HG03457 (cell line): ENCODE results near the gene PPA1.
"Not testable (repeated sequence)": the region's sequence is repeated elsewhere in the genome, so short reads cannot be mapped to it uniquely, and the experiment has no call there.

ENCODE experiments used
- ATAC-seq: cut with Tn5 transposase; IDR thresholded peaks from one replicate; pipeline ENCODE4 v1.9.1; 2021; ENCODE audit warnings: moderate number of reproducible peaks; ENCODE audit not compliant: unreplicated experiment

The PPA1 gene

GRCh38 chr10:70222340-70222794 is 10.9 kb downstream of the PPA1 start:
- ATAC-seq = no peak

- ATAC-seq = no peak
Observed at GRCh38 chr10:70221030-70221429, 12.2 kb downstream of the PPA1 start.

GRCh38 chr10:70212879-70213278 is 20.4 kb downstream of the PPA1 start:
- no peak for ATAC-seq

GRCh38 chr10:70212277-70212676 is 21.0 kb downstream of the PPA1 start:
- no peak for ATAC-seq

GRCh38 chr10:70206762-70207161 is 26.5 kb downstream of the PPA1 start:
- ATAC-seq = no peak

GRCh38 chr10:70201105-70201504 is 32.1 kb downstream of the PPA1 start:
- ATAC-seq = no peak

GRCh38 chr10:70198696-70199466 is 34.3 kb downstream of the PPA1 start:
- ATAC-seq = no peak

- ATAC-seq = no peak
Observed at GRCh38 chr10:70197235-70197945, 35.8 kb downstream of the PPA1 start.

- no peak for ATAC-seq
Observed at GRCh38 chr10:70193391-70193844, 39.8 kb downstream of the PPA1 start.

GRCh38 chr10:70192326-70192968 is 40.8 kb downstream of the PPA1 start:
- no peak for ATAC-seq

GRCh38 chr10:70191972-70192305 is 41.3 kb downstream of the PPA1 start:
- ATAC-seq = no peak

GRCh38 chr10:70191161-70191971 is 41.9 kb downstream of the PPA1 start:
- ATAC-seq = no peak

- no peak for ATAC-seq
Observed at GRCh38 chr10:70190581-70190980, 42.6 kb downstream of the PPA1 start.

GRCh38 chr10:70190102-70190501 is 43.1 kb downstream of the PPA1 start:
- no peak for ATAC-seq

GRCh38 chr10:70188768-70189167 is 44.5 kb downstream of the PPA1 start:
- no peak for ATAC-seq

GRCh38 chr10:70186571-70186970 is 46.7 kb downstream of the PPA1 start:
- no peak for ATAC-seq

GRCh38 chr10:70186090-70186489 is 47.1 kb downstream of the PPA1 start:
- no peak for ATAC-seq

- ATAC-seq = no peak
Observed at GRCh38 chr10:70183304-70183703, 49.9 kb downstream of the PPA1 start.

- not testable (repeated sequence) for ATAC-seq
Observed at GRCh38 chr10:70179209-70179608, 54.0 kb downstream of the PPA1 start.

- no peak for ATAC-seq
Observed at GRCh38 chr10:70178139-70178725, 55.0 kb downstream of the PPA1 start.

GRCh38 chr10:70176441-70176840 is 56.8 kb downstream of the PPA1 start:
- ATAC-seq = no peak
